DND-41 (cell line): Measurements from ENCODE around the gene RGS17.

Experiments used
- EZH2 ChIP-seq: IDR thresholded peaks from 3 replicates; pipeline ENCODE4 v1.6.1; 2012; ENCODE audit warnings: borderline replicate concordance, low read depth, mild to moderate bottlenecking, moderate library complexity, low read length, inconsistent platforms; ENCODE audit not compliant: severe bottlenecking
- TF ChIP-seq, protein P1 (sequence below): IDR thresholded peaks from 2 replicates; pipeline ENCODE4 v1.5.1; 2012; ENCODE audit warnings: borderline replicate concordance, low read length, moderate library complexity, mild to moderate bottlenecking; ENCODE audit not compliant: poor library complexity, severe bottlenecking; ENCODE audit errors: extremely low read depth

DNA sequence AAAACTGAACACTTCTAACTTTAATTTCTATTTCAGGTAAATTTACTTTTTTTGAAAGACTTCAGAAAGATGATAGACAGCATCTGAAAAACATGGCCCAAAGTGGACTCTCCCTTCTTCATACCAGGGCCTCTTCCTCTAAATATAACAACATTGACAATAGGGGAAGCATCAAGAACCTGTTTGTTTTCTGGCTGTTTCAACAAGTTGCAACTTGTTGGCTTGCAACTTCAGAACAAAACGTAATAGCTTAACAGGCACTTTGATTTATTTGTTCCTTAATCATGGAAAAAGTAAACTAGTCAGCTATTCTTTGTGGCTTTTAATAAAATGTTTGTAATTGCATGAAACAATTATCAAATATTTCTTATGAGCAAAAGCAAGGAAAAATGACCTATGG, 34.3 kb downstream of the RGS17 start:
- TF ChIP-seq, protein P1, sequence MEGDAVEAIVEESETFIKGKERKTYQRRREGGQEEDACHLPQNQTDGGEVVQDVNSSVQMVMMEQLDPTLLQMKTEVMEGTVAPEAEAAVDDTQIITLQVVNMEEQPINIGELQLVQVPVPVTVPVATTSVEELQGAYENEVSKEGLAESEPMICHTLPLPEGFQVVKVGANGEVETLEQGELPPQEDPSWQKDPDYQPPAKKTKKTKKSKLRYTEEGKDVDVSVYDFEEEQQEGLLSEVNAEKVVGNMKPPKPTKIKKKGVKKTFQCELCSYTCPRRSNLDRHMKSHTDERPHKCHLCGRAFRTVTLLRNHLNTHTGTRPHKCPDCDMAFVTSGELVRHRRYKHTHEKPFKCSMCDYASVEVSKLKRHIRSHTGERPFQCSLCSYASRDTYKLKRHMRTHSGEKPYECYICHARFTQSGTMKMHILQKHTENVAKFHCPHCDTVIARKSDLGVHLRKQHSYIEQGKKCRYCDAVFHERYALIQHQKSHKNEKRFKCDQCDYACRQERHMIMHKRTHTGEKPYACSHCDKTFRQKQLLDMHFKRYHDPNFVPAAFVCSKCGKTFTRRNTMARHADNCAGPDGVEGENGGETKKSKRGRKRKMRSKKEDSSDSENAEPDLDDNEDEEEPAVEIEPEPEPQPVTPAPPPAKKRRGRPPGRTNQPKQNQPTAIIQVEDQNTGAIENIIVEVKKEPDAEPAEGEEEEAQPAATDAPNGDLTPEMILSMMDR, result no peak
- no peak for TF ChIP-seq EZH2
